Activated CD8-positive, alpha-beta T cell treated with anti-CD3 and anti-CD28 coated beads for 36 hours (primary cell): ENCODE measurements around the gene VANGL2. TPM values are rescaled to one million over a fixed set of nuclear protein-coding genes. Genes with fewer than 3 reads are reported as not detected.

Experiments used
- ATAC-seq: fragments of 200-7000 bp; cut with Tn5 transposase; one replicate; pipeline ENCODE4 v1.10.0; 2021; ENCODE audit warnings: mild to moderate bottlenecking, moderate library complexity
- CTCF ChIA-PET: fragments of 350-600 bp; sonication (Branson Sonifier 250); formaldehyde crosslinking; loops from one replicate; lab custom pipeline; 2021; ENCODE audit warnings: antibody characterized with exemption; lab: Charles Lee
- POLR2A ChIA-PET: fragments of 350-600 bp; sonication (Branson Sonifier 250); formaldehyde crosslinking; loops from one replicate; lab custom pipeline; 2021; ENCODE audit warnings: antibody characterized with exemption; lab: Charles Lee
- DNase-seq: peaks from one replicate; pipeline ENCODE4 v3.0.0-alpha.2; 2020
- H3K27ac Mint-ChIP-seq: one replicate; pipeline ENCODE4 v1.8.0; 2021; ENCODE audit warnings: mild to moderate bottlenecking, mixed read lengths
- H3K27me3 Mint-ChIP-seq: one replicate; pipeline ENCODE4 v1.8.0; 2021; ENCODE audit warnings: mixed read lengths
- H3K36me3 Mint-ChIP-seq: one replicate; pipeline ENCODE4 v1.8.0; 2021; ENCODE audit warnings: low read depth, mixed read lengths
- H3K4me1 Mint-ChIP-seq: one replicate; pipeline ENCODE4 v1.8.0; 2021; ENCODE audit warnings: low read depth, mixed read lengths
- H3K4me3 Mint-ChIP-seq: one replicate; pipeline ENCODE4 v1.8.0; 2021; ENCODE audit warnings: mild to moderate bottlenecking, moderate library complexity, mixed read lengths
- H3K9me3 Mint-ChIP-seq: one replicate; pipeline ENCODE4 v1.8.0; 2021; ENCODE audit warnings: mixed read lengths
- CTCF ChIP-seq: fragments of 200-600 bp; IDR thresholded peaks from one replicate; pipeline ENCODE4 v1.8.0; 2022; ENCODE audit warnings: antibody characterized with exemption, mild to moderate bottlenecking
- intact Hi-C: fragments of 100-400 bp; cut with micrococcal nuclease; formaldehyde crosslinking; loops from one replicate; pipeline ENCODE4 v1.10.0; 2022
- total RNA-seq, 2 experiments: library from RNA; stranded (reverse); gene quantifications; one replicate each; pipeline ENCODE4 v1.2.3, GENCODE V29; 2021

The VANGL2 gene
- total RNA-seq, 2 experiments from 2014 or later = 0.16 to 0.40 TPM

DNA sequence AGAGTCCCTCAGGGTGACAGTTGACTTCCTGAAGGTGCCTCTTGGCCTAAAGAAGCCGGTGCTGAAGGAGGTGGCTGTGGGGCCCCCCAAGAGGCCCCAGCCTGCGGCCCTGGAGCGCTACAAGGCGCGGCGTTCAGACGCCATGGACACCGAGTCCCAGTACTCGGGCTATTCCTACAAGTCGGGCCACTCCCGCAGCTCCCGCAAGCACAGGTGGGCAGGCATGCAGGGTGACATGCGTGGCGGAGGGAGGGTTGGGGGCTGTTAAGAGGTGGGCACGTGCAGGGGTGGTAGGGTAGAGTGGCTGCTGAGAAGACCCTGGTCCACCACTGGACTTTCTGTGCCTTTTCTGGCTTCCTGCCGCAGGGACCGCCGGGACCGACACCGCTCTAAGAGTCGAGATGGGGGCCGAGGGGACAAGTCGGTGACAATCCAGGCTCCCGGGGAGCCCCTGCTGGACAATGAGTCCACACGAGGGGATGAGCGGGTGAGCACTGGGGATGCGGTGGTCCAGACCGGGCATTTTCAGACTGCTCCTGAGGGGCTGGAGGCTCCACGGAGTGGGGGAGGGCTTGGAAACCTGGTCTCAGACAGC is 15.4 kb downstream of the VANGL2 start:
- no peak overlapping the region for H3K4me3 Mint-ChIP-seq
- no peak for TF ChIP-seq CTCF
- no peaks in the 10 kb centered on the region for H3K36me3 Mint-ChIP-seq
- intact Hi-C loops = no loop called here
- H3K4me1 Mint-ChIP-seq = no peaks in the 10 kb centered on the region
- no peak for DNase-seq
- H3K27me3 Mint-ChIP-seq = no peaks in the 10 kb centered on the region
- no peaks in the 10 kb centered on the region for H3K9me3 Mint-ChIP-seq
- ChIA-PET CTCF (no interaction called here), POLR2A (no interaction called here)
- no peak for ATAC-seq
- no peak overlapping the region for H3K27ac Mint-ChIP-seq

DNA sequence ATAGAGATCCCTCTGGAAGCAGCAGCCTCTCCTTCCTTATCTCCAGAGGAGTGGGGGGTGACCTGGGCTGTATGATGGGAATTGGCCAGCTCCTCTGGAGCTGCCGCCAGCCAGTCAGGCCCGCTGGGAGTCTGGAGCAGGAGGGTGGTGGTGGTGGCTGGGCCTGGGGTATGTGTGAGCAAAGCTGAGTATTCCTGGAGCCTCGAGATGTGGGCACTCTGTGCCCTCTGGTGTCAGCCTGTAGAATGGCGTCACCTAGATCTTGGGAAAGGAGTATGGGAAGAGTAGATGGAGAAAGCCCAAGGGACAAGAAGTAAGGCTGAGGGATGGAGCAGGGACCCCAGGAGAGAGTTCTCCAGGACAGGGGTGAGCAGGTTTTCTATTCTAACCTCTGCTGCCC is 16.0 kb downstream of the VANGL2 start:
- no peak overlapping the region for H3K27ac Mint-ChIP-seq

GRCh38 chr1:160418483-160418882 is 18.1 kb downstream of the VANGL2 start:
- H3K27me3 Mint-ChIP-seq = no peaks in the 10 kb centered on the region
- ChIA-PET POLR2A (interaction anchor here (0.6 to 1.4 kb wide), 2 partner anchors 10 to 153 kb away, joined by 3 to 4 read pairs; no protein-coding TSS in a partner anchor), CTCF (interaction anchor here (1.0 to 2.6 kb wide), 4 partner anchors 9 to 201 kb away, joined by 3 to 6 read pairs (median 4); no protein-coding TSS in a partner anchor)
- no peak overlapping the region for H3K27ac Mint-ChIP-seq
- intact Hi-C loops = no loop called here
- no peak for DNase-seq
- TF ChIP-seq CTCF = no peak
- no peaks in the 10 kb centered on the region for H3K36me3 Mint-ChIP-seq
- H3K4me1 Mint-ChIP-seq = no peaks in the 10 kb centered on the region
- no peak overlapping the region for H3K4me3 Mint-ChIP-seq
- no peak for ATAC-seq
- no peaks in the 10 kb centered on the region for H3K9me3 Mint-ChIP-seq

More for the DNA sequence above, 16.0 kb downstream of the VANGL2 start:
- Mint-ChIP-seq H3K4me1 (no peaks in the 10 kb centered on the region), H3K36me3 (no peaks in the 10 kb centered on the region), H3K9me3 (no peaks in the 10 kb centered on the region), H3K27me3 (no peaks in the 10 kb centered on the region), H3K4me3 (no peak overlapping the region)
- DNase-seq (no peak), ATAC-seq (peak; percentile 51)
- intact Hi-C loops = no loop called here
- ChIA-PET POLR2A (interaction anchor here (0.6 kb wide), 1 partner anchor 130 kb away, joined by 3 read pairs; no protein-coding TSS in a partner anchor), CTCF (no interaction called here)
- TF ChIP-seq CTCF = no peak

DNA sequence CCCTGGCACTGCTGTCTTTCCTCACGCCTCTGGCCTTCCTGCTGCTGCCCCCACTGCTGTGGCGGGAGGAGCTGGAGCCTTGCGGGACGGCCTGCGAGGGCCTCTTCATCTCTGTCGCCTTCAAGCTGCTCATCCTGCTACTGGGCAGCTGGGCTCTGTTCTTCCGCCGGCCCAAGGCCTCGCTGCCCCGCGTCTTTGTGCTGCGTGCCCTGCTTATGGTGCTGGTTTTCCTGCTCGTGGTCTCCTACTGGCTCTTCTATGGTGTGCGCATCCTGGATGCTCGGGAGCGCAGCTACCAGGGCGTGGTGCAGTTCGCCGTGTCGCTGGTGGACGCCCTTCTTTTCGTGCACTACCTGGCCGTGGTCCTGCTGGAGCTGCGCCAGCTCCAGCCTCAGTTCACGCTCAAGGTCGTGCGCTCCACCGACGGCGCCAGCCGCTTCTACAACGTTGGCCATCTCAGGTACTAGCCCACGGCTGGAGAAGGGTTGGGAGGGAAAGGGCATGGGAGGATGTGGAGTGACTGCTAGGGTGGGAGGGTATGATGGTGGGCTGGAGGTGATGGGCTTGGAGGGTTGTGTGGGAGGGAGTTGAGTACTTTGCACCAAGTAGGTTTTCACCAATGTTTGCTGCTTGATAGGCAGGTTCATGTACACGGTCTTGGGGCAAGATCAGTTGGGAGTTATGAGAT is 18.9 kb downstream of the VANGL2 start:
- intact Hi-C loops = no loop called here
- no peak for TF ChIP-seq CTCF
- H3K36me3 Mint-ChIP-seq = no peaks in the 10 kb centered on the region
- H3K27ac Mint-ChIP-seq = no peak overlapping the region
- ATAC-seq (no peak), DNase-seq (no peak)
- H3K4me1 Mint-ChIP-seq = no peaks in the 10 kb centered on the region
- H3K27me3 Mint-ChIP-seq = no peaks in the 10 kb centered on the region
- ChIA-PET CTCF (interaction anchor here (1.0 to 2.6 kb wide), 4 partner anchors 10 to 200 kb away, joined by 3 to 6 read pairs (median 4); no protein-coding TSS in a partner anchor), POLR2A (interaction anchor here (1.4 kb wide), 1 partner anchor 9 kb away, joined by 4 read pairs; no protein-coding TSS in a partner anchor)
- H3K4me3 Mint-ChIP-seq = no peak overlapping the region
- no peaks in the 10 kb centered on the region for H3K9me3 Mint-ChIP-seq

DNA sequence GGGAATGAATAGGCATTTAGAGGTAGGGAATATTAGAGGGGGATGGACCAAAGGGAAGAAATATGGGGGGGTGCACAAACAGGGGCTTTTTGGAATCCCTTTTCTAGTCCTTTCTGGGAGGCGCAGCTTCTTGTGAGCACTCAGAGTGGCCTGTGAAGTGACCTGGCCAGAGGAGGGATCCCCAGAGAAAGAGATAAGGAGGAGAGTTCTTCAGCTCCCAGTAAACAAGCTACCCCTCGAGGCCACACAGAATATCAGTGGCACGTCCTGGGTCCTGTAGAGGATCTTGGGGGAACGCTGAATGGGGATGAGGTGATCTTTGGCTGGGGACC is 19.4 kb downstream of the VANGL2 start:
- ChIA-PET POLR2A (no interaction called here), CTCF (interaction anchor here (1.7 kb wide), 1 partner anchor 43 kb away, joined by 4 read pairs; no protein-coding TSS in a partner anchor)
- H3K27me3 Mint-ChIP-seq = no peaks in the 10 kb centered on the region
- DNase-seq (no peak), ATAC-seq (no peak)
- no peak for TF ChIP-seq CTCF
- no peaks in the 10 kb centered on the region for H3K36me3 Mint-ChIP-seq
- no peak overlapping the region for H3K4me3 Mint-ChIP-seq
- no peaks in the 10 kb centered on the region for H3K4me1 Mint-ChIP-seq
- intact Hi-C loops = no loop called here
- H3K27ac Mint-ChIP-seq = no peak overlapping the region
- H3K9me3 Mint-ChIP-seq = no peaks in the 10 kb centered on the region
